ENCODE data around the gene DERL3. TPM values are rescaled to one million over a fixed set of nuclear protein-coding genes. Genes with fewer than 3 reads are reported as not detected.

Gene DERL3
- total RNA-seq, 6 experiments from 2014 or later: 0.21 to 0.88 (median 0.40) TPM

DNA sequence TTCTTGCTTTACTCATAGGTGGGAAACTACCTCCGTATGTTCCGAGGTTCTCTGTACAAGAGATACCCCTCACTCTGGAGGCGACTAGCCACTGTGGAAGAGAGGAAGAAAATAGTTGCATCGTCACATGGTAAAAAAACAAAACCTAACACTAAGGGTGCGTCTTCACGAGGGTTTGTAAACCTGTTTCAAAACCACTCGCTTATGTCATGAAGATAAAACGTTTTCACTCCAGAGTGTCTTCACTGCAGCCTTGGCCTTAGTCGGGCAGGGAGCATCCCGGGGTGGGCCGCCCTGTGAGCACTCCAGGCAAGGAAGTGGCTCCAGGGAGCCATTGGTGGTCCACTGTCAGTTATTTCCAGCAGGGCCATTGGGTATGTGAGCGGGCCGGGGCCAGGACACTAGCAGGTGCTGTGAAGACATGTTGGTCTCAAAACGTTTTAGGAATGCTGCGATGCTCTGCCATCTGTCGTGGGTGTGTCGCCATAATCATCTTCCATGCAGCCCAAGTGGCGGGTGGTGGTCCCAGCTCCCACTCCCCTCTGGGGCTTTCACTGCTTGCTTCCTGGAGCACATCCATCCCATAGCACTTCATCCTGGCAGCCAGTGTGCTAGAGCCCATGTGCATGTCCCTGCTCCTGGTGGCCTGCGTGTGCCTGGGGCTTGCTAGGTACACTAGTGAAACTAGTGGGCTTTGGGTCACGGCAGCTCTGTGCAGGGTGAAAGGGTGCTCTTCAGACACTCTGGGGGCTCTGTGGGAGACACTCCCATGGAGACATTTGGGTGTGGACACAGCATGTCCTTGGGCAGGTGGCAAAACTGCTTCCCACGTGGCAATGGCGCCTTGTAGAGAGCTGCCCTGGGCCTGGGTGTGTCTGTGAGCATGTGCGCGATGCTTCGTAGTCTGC lies 46.8 kb downstream of the DERL3 start:
- DNase-seq: no peak
- Mint-ChIP-seq H3K27me3 (ENCODE audit: insufficient read depth) (no peaks in the 10 kb centered on the region; the same call in 1 of the 2 replicates), H3K9me3 (no peaks in the 10 kb centered on the region), H3K27ac (peak overlapping the region; percentile 79), H3K36me3 (ENCODE audit: low read depth) (peaks cover 27% of the 10 kb centered on the region), H3K4me1 (ENCODE audit: low read depth) (peaks cover 49% of the 10 kb centered on the region), H3K4me3 (peak overlapping the region; percentile 58)
- TF ChIP-seq, protein P1, sequence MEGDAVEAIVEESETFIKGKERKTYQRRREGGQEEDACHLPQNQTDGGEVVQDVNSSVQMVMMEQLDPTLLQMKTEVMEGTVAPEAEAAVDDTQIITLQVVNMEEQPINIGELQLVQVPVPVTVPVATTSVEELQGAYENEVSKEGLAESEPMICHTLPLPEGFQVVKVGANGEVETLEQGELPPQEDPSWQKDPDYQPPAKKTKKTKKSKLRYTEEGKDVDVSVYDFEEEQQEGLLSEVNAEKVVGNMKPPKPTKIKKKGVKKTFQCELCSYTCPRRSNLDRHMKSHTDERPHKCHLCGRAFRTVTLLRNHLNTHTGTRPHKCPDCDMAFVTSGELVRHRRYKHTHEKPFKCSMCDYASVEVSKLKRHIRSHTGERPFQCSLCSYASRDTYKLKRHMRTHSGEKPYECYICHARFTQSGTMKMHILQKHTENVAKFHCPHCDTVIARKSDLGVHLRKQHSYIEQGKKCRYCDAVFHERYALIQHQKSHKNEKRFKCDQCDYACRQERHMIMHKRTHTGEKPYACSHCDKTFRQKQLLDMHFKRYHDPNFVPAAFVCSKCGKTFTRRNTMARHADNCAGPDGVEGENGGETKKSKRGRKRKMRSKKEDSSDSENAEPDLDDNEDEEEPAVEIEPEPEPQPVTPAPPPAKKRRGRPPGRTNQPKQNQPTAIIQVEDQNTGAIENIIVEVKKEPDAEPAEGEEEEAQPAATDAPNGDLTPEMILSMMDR (IDR thresholded peaks at IDR 0.05): no peak

DNA sequence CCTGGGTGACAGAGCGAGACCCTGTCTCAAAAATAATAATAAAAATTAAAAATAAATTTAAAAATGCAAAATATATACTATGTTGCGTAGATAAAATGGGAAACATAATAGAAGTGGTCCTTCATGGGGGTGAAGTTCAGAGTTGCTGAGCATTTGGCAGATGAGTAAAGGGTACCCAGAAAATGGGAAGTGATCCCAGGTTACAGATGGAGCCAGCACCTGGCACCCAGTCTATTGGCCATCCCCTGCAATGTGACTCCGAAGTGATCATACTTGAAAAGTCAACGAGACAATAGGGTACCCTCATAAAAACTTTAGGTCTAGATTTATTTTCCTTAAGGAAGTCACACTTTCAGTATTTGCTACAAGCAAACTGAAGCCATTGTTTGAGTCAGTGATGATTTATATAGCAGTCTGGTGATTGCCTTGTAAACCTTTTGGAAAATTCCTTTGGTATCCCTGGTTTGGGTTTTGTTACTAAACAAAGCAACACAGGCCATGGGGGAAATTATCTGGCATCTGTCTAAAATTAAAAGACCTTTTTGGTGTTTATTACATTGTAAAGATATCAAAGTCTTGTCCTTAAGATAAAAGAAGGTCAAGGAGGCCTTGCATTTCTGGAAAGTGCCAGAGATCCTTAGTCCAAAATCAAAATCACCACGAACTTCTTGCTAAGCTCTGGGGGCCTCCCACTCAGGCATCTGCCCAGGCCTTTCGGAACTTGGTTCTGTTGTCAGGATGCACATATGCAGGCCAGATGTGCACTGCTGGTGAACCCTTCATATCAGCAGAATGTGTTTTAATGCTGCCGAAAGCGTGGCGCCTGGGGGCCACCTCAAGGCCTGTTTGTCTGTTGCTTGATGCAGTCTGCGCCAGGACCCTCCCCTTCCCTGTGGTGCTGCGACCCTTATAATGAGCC lies 47.7 kb downstream of the DERL3 start:
- H3K27me3 Mint-ChIP-seq (ENCODE audit: insufficient read depth): no peaks in the 10 kb centered on the region; the same call in 1 of the 2 replicates
- DNase-seq: peak; percentile 49
- peaks cover 56% of the 10 kb centered on the region for H3K4me1 Mint-ChIP-seq (ENCODE audit: low read depth)
- peak overlapping the region; percentile 79 for H3K27ac Mint-ChIP-seq
- H3K36me3 Mint-ChIP-seq (ENCODE audit: low read depth): peaks cover 19% of the 10 kb centered on the region
- H3K4me3 Mint-ChIP-seq: peak overlapping the region; percentile 58
- TF ChIP-seq, protein P1 (IDR thresholded peaks at IDR 0.05): no peak
- H3K9me3 Mint-ChIP-seq: no peaks in the 10 kb centered on the region

DNA sequence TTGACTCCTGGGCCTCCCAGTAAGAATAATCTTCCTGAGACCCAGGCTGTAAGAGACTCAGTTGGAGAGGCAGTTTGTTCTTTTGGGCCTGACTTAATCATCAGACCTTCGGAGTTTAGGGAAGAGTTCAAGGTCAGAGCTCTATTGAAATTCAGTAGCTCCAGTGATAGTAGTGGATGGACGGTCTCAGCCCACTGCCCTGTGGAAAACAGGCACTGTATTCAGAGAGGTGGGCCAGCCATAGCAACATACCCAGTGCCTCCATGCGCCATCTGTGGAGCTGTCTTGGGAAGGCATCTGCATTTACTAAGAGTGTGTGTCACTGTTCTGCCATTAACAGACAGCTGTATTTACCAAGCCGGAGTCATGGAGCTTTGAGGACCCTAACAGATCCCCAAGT lies 49.2 kb downstream of the DERL3 start:
- Mint-ChIP-seq H3K4me3 (peak overlapping the region; percentile 42), H3K9me3 (no peaks in the 10 kb centered on the region), H3K27ac (peak overlapping the region; percentile 62), H3K36me3 (ENCODE audit: low read depth) (peaks cover 18% of the 10 kb centered on the region; the same call in 1 of the 2 replicates), H3K27me3 (ENCODE audit: insufficient read depth) (no peaks in the 10 kb centered on the region; the same call in none of the 2 replicates), H3K4me1 (ENCODE audit: low read depth) (peaks cover 59% of the 10 kb centered on the region)
- TF ChIP-seq, protein P1 (IDR thresholded peaks at IDR 0.05): no peak; the same call in 1 of the 2 replicates
- no peak for DNase-seq

DNA sequence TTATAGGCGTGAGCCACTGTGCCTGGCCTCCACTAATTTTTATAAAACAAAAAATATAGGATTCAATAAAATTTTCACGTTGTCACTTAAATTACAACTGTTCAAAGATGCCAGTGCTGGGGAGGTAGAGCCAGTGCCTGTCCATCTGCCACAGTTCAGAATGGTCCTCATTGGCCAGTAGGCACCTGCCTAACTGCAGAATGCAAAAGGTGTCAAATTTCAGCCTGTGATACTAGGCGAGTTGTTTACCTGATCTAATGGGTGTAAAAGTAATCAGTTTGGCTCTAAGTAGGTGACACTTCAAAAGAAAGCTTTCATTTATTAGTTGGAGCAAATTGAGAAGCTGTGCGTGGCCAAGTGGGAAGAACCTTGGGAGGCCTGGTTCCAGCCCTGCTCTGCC lies 49.7 kb downstream of the DERL3 start:
- Mint-ChIP-seq H3K4me1 (ENCODE audit: low read depth) (peaks cover 64% of the 10 kb centered on the region), H3K27me3 (ENCODE audit: insufficient read depth) (no peaks in the 10 kb centered on the region; the same call in none of the 2 replicates), H3K36me3 (ENCODE audit: low read depth) (peaks cover 18% of the 10 kb centered on the region; the same call in 1 of the 2 replicates), H3K4me3 (peak overlapping the region; percentile 42; the same call in 1 of the 2 replicates), H3K9me3 (no peaks in the 10 kb centered on the region), H3K27ac (0 out of 2 replicates have a peak overlapping the region, but pooled peaks have one; percentile 62)
- no peak for DNase-seq
- TF ChIP-seq, protein P1 (IDR thresholded peaks at IDR 0.05): no peak

DNA sequence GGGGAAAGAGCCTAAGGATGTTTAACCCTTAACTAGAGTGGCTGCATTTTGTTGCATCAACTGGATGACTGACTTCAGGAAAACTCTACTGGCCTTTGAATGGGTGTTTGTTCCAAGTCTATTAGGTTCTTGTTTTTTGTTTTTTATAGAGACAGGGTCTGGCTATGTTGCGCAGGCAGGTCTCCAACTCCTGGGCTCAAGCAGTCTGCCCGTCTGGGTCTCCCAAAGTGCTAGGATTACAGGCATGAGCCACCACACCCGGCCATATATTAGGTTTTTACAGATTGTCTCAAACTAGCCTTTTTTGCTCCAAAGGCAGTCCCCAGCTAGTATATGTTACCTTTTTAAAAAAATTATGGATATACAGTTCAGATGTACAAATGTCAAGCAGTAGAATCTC lies 50.9 kb downstream of the DERL3 start:
- peaks cover 65% of the 10 kb centered on the region for H3K4me1 Mint-ChIP-seq (ENCODE audit: low read depth)
- peak overlapping the region; percentile 48; the same call in 1 of the 2 replicates for H3K27ac Mint-ChIP-seq

More for the DNA sequence above, 50.9 kb downstream of the DERL3 start:
- TF ChIP-seq, protein P1 (IDR thresholded peaks at IDR 0.05): no peak
- peak overlapping the region; percentile 93 for H3K4me3 Mint-ChIP-seq
- no peaks in the 10 kb centered on the region for H3K9me3 Mint-ChIP-seq
- H3K27me3 Mint-ChIP-seq (ENCODE audit: insufficient read depth): no peaks in the 10 kb centered on the region; the same call in none of the 2 replicates
- peaks cover 12% of the 10 kb centered on the region; the same call in 1 of the 2 replicates for H3K36me3 Mint-ChIP-seq (ENCODE audit: low read depth)
- DNase-seq: no peak
